ENCODE results near the gene PMM2.

The PMM2 gene

GRCh38 chr16:8854298-8854948 is 56.8 kb downstream of the PMM2 start:
- 0 out of 2 replicates have a peak overlapping the region, but pooled peaks have one; percentile 44 for H3K27ac ChIP-seq
- DNase-seq (ENCODE audit: low read depth, low spot score): no peak
- H3K36me3 ChIP-seq (ENCODE audit: insufficient read depth, low read length): peaks cover 87% of the 10 kb centered on the region
- no peaks in the 10 kb centered on the region for H3K9me3 ChIP-seq (ENCODE audit: low read depth, low read length)
- no peak overlapping the region for H3K4me3 ChIP-seq
- no peak overlapping the region for H3K9ac ChIP-seq (ENCODE audit: insufficient read length)
- TF ChIP-seq POLR2AphosphoS5 (IDR thresholded peaks at IDR 0.05; ENCODE audit: borderline replicate concordance, low read depth, low read length) (peak; percentile 7; the same call in 1 of the 2 replicates), FOXP2 (optimal IDR thresholded peaks at IDR 0.05; ENCODE audit: control extremely low read depth, extremely low read length, insufficient read depth) (no peak), EZH2 (IDR thresholded peaks at IDR 0.05) (no peak)

- peak overlapping the region; percentile 46; the same call in 1 of the 2 replicates for H3K27ac ChIP-seq
- TF ChIP-seq FOXP2 (optimal IDR thresholded peaks at IDR 0.05; ENCODE audit: control extremely low read depth, extremely low read length, insufficient read depth): no peak
- no peak for TF ChIP-seq EZH2 (IDR thresholded peaks at IDR 0.05)
- no peak for TF ChIP-seq POLR2AphosphoS5 (IDR thresholded peaks at IDR 0.05; ENCODE audit: borderline replicate concordance, low read depth, low read length)
- H3K9ac ChIP-seq (ENCODE audit: insufficient read length): no peak overlapping the region
- no peaks in the 10 kb centered on the region for H3K9me3 ChIP-seq (ENCODE audit: low read depth, low read length)
- DNase-seq (ENCODE audit: low read depth, low spot score): no peak
- peaks cover 87% of the 10 kb centered on the region for H3K36me3 ChIP-seq (ENCODE audit: insufficient read depth, low read length)
- no peak overlapping the region for H3K4me3 ChIP-seq
Observed at GRCh38 chr16:8855051-8855786, 57.6 kb downstream of the PMM2 start.

DNA sequence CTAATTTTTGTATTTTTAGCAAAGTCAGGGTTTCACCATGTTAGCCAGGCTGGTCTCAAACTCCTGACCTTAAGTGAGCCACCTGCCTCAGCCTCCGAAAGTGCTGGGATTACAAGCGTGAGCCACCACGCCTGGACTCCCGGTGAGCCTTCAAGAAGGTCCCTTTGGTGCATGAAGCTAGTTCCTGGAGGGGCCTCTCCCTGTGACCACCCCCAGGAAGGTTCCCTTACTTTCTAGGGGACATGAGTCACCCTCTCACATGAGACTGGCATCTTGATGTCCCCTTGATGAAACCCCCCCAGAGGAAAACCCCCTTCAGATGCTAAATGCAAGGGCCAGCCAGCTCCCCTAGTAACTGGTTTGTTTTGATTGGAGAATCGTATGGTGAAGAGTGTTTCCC is 58.3 kb downstream of the PMM2 start:
- Histone ChIP-seq H3K27ac (peak overlapping the region; percentile 46), H3K4me3 (no peak overlapping the region), H3K9ac (ENCODE audit: insufficient read length) (no peak overlapping the region), H3K36me3 (ENCODE audit: insufficient read depth, low read length) (peaks cover 84% of the 10 kb centered on the region), H3K9me3 (ENCODE audit: low read depth, low read length) (no peaks in the 10 kb centered on the region)
- TF ChIP-seq FOXP2 (optimal IDR thresholded peaks at IDR 0.05; ENCODE audit: control extremely low read depth, extremely low read length, insufficient read depth): no peak
- no peak for TF ChIP-seq EZH2 (IDR thresholded peaks at IDR 0.05)
- DNase-seq (ENCODE audit: low read depth, low spot score): no peak

DNA sequence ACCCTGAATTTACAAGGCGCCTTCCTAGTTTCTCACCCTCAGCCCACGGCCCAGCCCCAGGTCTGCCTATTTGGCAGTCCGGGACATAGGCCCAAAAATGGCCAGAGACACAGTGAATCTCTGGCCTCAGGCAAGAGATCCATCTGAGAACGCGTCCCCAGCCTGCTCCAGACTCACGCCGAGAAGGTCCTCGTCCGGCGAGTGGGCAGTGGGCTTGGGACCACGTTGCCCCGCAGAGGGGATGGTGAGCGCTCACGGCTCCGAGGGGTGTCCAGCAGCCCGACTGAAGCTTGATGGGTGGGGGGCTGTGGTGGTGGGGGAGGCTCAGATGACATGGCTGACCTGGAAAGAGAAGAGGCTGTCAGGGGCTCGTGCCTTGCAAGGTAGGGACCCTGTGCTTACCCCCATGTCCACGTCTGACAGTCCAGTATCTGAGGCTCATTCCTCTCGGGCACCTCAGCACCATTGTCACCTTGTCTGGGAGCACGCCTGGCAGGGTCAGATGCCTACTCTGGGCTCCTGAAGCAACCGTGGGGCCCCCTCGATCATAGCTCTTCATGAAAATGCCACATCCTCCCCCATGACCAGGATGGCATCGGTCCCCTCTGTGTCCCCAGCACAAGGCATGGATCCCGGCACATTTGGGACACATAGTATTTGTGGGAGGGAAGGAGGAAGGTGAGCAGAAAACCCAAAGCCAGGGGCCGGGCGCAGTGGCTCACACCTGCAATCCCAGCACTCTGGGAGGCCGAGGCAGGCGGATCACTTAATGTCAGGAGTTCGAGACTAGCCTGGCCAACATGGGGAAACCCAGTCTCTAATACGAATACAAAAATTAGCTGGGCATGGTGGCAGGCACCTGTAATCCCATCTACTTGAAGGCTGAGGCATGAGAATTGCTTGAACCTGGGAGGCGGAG is 61.6 kb downstream of the PMM2 start:
- Histone ChIP-seq H3K36me3 (ENCODE audit: insufficient read depth, low read length) (peaks cover 78% of the 10 kb centered on the region), H3K27ac (no peak overlapping the region)

GRCh38 chr16:8859913-8860881 is 62.6 kb downstream of the PMM2 start:
- DNase-seq (ENCODE audit: low read depth, low spot score): no peak
- no peak overlapping the region for H3K9ac ChIP-seq (ENCODE audit: insufficient read length)
- 0 out of 2 replicates have a peak overlapping the region, but pooled peaks have one; percentile 25 for H3K27ac ChIP-seq
- no peaks in the 10 kb centered on the region for H3K9me3 ChIP-seq (ENCODE audit: low read depth, low read length)
- no peak overlapping the region for H3K4me3 ChIP-seq
- TF ChIP-seq POLR2AphosphoS5 (IDR thresholded peaks at IDR 0.05; ENCODE audit: borderline replicate concordance, low read depth, low read length) (no peak), FOXP2 (optimal IDR thresholded peaks at IDR 0.05; ENCODE audit: control extremely low read depth, extremely low read length, insufficient read depth) (no peak), EZH2 (IDR thresholded peaks at IDR 0.05) (no peak)
- H3K36me3 ChIP-seq (ENCODE audit: insufficient read depth, low read length): peaks cover 75% of the 10 kb centered on the region

More for the DNA sequence above, 61.6 kb downstream of the PMM2 start:
- no peaks in the 10 kb centered on the region for H3K9me3 ChIP-seq (ENCODE audit: low read depth, low read length)
- no peak overlapping the region for H3K9ac ChIP-seq (ENCODE audit: insufficient read length)
- no peak for DNase-seq (ENCODE audit: low read depth, low spot score)
- TF ChIP-seq EZH2 (IDR thresholded peaks at IDR 0.05): no peak
- H3K4me3 ChIP-seq: no peak overlapping the region

GRCh38 chr16:8861563-8862308 is 64.1 kb downstream of the PMM2 start:
- H3K9me3 ChIP-seq (ENCODE audit: low read depth, low read length): no peaks in the 10 kb centered on the region
- no peak overlapping the region for H3K4me3 ChIP-seq
- DNase-seq (ENCODE audit: low read depth, low spot score): no peak
- TF ChIP-seq EZH2 (IDR thresholded peaks at IDR 0.05): no peak
- no peak for TF ChIP-seq FOXP2 (optimal IDR thresholded peaks at IDR 0.05; ENCODE audit: control extremely low read depth, extremely low read length, insufficient read depth)
- H3K36me3 ChIP-seq (ENCODE audit: insufficient read depth, low read length): peaks cover 72% of the 10 kb centered on the region
- no peak overlapping the region for H3K9ac ChIP-seq (ENCODE audit: insufficient read length)
- peak overlapping the region; percentile 31; the same call in 1 of the 2 replicates for H3K27ac ChIP-seq

Measured in SK-N-MC (cell line).